ENCODE results near the gene CFAP99.
"Not testable (repeated sequence)": the region's sequence is repeated elsewhere in the genome, so short reads cannot be mapped to it uniquely, and the experiment has no call there.

Gene CFAP99

DNA sequence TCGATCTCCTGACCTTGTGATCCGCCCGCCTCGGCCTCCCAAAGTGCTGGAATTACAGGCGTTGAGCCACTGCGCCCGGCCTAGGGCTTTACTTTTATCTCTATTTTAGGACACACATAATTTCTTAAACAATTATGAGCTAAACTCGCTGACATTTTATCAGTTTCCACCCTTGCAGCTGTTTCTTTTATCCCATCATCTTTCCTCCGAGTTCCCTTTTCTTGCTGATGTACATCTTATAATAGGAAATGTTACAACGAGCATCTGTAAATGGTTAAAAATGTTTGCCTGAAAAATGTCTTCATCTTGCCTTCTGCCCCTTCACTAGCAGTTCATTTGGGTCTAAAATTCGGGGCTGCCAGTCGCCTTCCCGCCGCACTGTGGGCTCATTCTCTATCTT, 41.5 kb upstream of the CFAP99 start:
- DNase-seq (ENCODE audit: extremely low spot score): no peak
- ChIA-PET CTCF (no interaction called here), POLR2A (no interaction called here)
- TF ChIP-seq HDGF (IDR thresholded peaks at IDR 0.05; ENCODE audit: borderline replicate concordance) (no peak), ZNF384 (IDR thresholded peaks at IDR 0.05) (no peak), SP1 (IDR thresholded peaks at IDR 0.05) (no peak), FOXM1 (IDR thresholded peaks at IDR 0.05; ENCODE audit: borderline replicate concordance) (no peak), BHLHE40 (IDR thresholded peaks at IDR 0.05; ENCODE audit: borderline replicate concordance) (no peak), SUZ12 (IDR thresholded peaks at IDR 0.05) (no peak), ARNT (IDR thresholded peaks at IDR 0.05) (no peak), ELF4 (IDR thresholded peaks at IDR 0.05) (no peak), CTBP1 (IDR thresholded peaks at IDR 0.05; ENCODE audit: borderline replicate concordance) (no peak), L3MBTL2 (conservative IDR thresholded peaks at IDR 0.05) (no peak), NFRKB (IDR thresholded peaks at IDR 0.05) (no peak), TARDBP (IDR thresholded peaks at IDR 0.05) (no peak), FOXA1 (IDR thresholded peaks at IDR 0.05) (no peak), LEF1 (IDR thresholded peaks at IDR 0.05; ENCODE audit: borderline replicate concordance) (no peak), FOXK2 (IDR thresholded peaks at IDR 0.05) (no peak)
- TF ChIP-seq, protein P1, sequence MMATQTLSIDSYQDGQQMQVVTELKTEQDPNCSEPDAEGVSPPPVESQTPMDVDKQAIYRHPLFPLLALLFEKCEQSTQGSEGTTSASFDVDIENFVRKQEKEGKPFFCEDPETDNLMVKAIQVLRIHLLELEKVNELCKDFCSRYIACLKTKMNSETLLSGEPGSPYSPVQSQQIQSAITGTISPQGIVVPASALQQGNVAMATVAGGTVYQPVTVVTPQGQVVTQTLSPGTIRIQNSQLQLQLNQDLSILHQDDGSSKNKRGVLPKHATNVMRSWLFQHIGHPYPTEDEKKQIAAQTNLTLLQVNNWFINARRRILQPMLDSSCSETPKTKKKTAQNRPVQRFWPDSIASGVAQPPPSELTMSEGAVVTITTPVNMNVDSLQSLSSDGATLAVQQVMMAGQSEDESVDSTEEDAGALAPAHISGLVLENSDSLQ (IDR thresholded peaks at IDR 0.05): no peak

DNA sequence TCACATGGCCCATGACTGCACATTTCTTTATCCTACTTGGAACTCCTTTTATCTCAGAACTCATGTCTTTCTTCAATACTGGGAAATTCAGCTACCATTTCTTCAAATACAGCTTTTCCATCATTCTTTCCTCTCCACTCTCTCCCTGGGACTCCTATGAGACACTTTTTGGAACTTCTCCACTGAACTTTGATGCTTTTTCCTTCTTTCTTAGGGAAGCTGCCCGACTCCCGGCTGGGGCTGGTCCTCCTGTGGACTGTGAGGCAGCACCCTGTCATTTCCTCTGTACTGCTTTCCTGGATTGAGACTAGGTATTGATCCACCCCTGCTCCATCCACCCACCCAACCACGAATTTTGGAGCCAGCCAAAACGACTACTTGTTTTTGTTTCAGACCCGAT, 40.4 kb upstream of the CFAP99 start:
- CTCF ChIA-PET: no interaction called here
- POLR2A ChIA-PET: no interaction called here
- no peak for TF ChIP-seq FOXA1 (IDR thresholded peaks at IDR 0.05)
- TF ChIP-seq BHLHE40 (IDR thresholded peaks at IDR 0.05; ENCODE audit: borderline replicate concordance): no peak
- no peak for TF ChIP-seq HDGF (IDR thresholded peaks at IDR 0.05; ENCODE audit: borderline replicate concordance)
- TF ChIP-seq ARNT (IDR thresholded peaks at IDR 0.05): no peak
- TF ChIP-seq ELF4 (IDR thresholded peaks at IDR 0.05): no peak
- TF ChIP-seq NFRKB (IDR thresholded peaks at IDR 0.05): no peak
- TF ChIP-seq SP1 (IDR thresholded peaks at IDR 0.05): no peak
- no peak for TF ChIP-seq SUZ12 (IDR thresholded peaks at IDR 0.05)
- no peak for DNase-seq (ENCODE audit: extremely low spot score)

DNA sequence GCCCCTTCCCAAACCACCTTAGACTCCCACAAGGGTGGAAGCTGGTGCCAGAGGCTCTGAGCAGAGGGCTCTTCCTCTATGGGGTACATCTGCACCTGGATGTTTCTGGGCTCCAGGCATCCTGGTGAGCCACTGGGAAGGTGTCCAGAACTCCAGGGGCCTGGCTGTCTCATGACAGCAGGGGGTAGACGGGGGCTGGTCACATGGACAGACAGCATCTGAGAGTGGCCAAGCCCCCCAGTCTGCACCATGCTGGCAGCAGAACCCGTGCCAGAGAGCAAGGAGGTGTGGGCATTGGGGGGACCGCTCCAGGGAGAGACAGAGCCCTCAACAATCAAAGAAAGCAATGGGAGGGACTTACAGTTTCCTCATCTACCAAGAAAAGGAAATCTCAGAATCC, 39.9 kb upstream of the CFAP99 start:
- no peak for DNase-seq (ENCODE audit: extremely low spot score)
- ChIA-PET POLR2A (no interaction called here), CTCF (no interaction called here)
- TF ChIP-seq SP1 (IDR thresholded peaks at IDR 0.05) (no peak), FOXM1 (IDR thresholded peaks at IDR 0.05; ENCODE audit: borderline replicate concordance) (no peak), LEF1 (IDR thresholded peaks at IDR 0.05; ENCODE audit: borderline replicate concordance) (no peak), NFRKB (IDR thresholded peaks at IDR 0.05) (no peak), BHLHE40 (IDR thresholded peaks at IDR 0.05; ENCODE audit: borderline replicate concordance) (no peak), ARNT (IDR thresholded peaks at IDR 0.05) (no peak), FOXK2 (IDR thresholded peaks at IDR 0.05) (no peak), ELF4 (IDR thresholded peaks at IDR 0.05) (no peak), CTBP1 (IDR thresholded peaks at IDR 0.05; ENCODE audit: borderline replicate concordance) (no peak), HDGF (IDR thresholded peaks at IDR 0.05; ENCODE audit: borderline replicate concordance) (no peak), TARDBP (IDR thresholded peaks at IDR 0.05) (no peak), ZNF384 (IDR thresholded peaks at IDR 0.05) (no peak), FOXA1 (IDR thresholded peaks at IDR 0.05) (no peak), SUZ12 (IDR thresholded peaks at IDR 0.05) (no peak), L3MBTL2 (conservative IDR thresholded peaks at IDR 0.05) (no peak)
- TF ChIP-seq, protein P1 (IDR thresholded peaks at IDR 0.05): no peak

- CTCF ChIA-PET; DNase-seq (ENCODE audit: extremely low spot score); POLR2A ChIA-PET: not testable (repeated sequence)
Observed at GRCh38 chr4:2380589-2380988, 38.2 kb upstream of the CFAP99 start.

GRCh38 chr4:2382769-2383202, 36.0 kb upstream of the CFAP99 start:
- CTCF ChIA-PET: not testable (repeated sequence)

DNA sequence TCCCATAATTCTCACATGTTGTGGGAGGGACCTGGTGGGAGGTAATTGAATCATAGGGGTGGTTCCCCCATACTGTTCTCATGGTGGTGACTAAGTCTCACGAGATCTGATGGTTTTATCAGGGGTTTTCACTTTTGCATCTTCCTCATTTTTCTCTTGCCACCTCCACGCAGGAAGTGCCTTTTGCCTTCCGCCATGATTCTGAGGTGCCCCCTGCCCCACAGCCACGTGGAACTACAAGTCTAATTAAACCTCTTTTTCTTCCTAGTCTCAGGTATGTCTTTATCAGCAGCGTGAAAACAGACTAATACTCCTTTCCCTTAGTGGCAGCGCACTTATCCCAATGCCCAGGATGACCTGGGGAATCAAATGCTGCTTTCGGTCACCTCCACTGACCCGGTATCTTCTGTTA, 35.5 kb upstream of the CFAP99 start:
- DNase-seq (ENCODE audit: extremely low spot score); CTCF ChIA-PET; POLR2A ChIA-PET: not testable (repeated sequence)

More at GRCh38 chr4:2382769-2383202, 36.0 kb upstream of the CFAP99 start:
- DNase-seq (ENCODE audit: extremely low spot score); POLR2A ChIA-PET: not testable (repeated sequence)

DNA sequence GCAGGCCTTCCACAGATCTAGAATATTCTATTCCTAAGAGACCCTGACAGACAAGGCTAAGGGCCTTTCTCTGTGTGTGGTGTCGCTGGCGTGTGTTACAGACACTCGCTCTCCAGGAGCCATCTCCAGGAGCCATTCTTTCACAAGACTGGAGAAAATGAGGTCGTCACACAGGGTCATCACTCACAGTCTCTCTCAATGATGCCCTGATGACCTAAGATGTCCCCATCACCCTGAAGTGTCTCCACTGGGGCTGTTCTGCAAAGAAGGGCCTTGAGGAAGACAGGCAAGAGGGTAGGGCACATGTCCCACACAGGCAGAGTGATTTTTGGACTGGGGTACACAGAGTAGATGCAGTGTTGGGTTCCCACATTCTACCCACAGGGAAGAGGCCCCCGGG, 35.0 kb upstream of the CFAP99 start:
- no peak for TF ChIP-seq TARDBP (IDR thresholded peaks at IDR 0.05)
- no peak for TF ChIP-seq BHLHE40 (IDR thresholded peaks at IDR 0.05; ENCODE audit: borderline replicate concordance)
- TF ChIP-seq, protein P1 (IDR thresholded peaks at IDR 0.05): no peak
- no peak for TF ChIP-seq CTBP1 (IDR thresholded peaks at IDR 0.05; ENCODE audit: borderline replicate concordance)
- TF ChIP-seq FOXA1 (IDR thresholded peaks at IDR 0.05): no peak
- TF ChIP-seq NFRKB (IDR thresholded peaks at IDR 0.05): no peak
- no peak for TF ChIP-seq HDGF (IDR thresholded peaks at IDR 0.05; ENCODE audit: borderline replicate concordance)
- CTCF ChIA-PET: no interaction called here
- POLR2A ChIA-PET: no interaction called here
- DNase-seq (ENCODE audit: extremely low spot score): no peak

GRCh38 chr4:2384245-2384644, 34.5 kb upstream of the CFAP99 start:
- TF ChIP-seq SP1 (IDR thresholded peaks at IDR 0.05): no peak
- no peak for DNase-seq (ENCODE audit: extremely low spot score)
- ChIA-PET POLR2A (no interaction called here), CTCF (no interaction called here)

Data from HEK293T (cell line).